H1 (cell line): Measurements from ENCODE around the gene SLAIN2. TPM values are rescaled to one million over a fixed set of nuclear protein-coding genes. Genes with fewer than 3 reads are reported as not detected.

Source experiments
- CEBPB ChIP-seq: IDR thresholded peaks from 2 replicates; pipeline ENCODE4 v1.6.1; 2012; ENCODE audit warnings: low read depth, low read length
- RAD21 ChIP-seq, 2 experiments: IDR thresholded peaks in 1 of 2; conservative IDR thresholded peaks in 1 of 2; 2 replicates each; pipeline ENCODE4 v1.6.1; 2011; ENCODE audit warnings: low read depth in 2 of 2, low read length in 2 of 2, improper control_type of control experiment in 1 of 2, inconsistent platforms in 1 of 2, mild to moderate bottlenecking in 1 of 2, moderate library complexity in 1 of 2
- SAP30 ChIP-seq: fragments of 300-600 bp; sonication (generic); IDR thresholded peaks from 2 replicates; pipeline ENCODE4 v1.7.1; 2012; ENCODE audit warnings: low read length, moderate library complexity, mild to moderate bottlenecking, inconsistent platforms; ENCODE audit not compliant: insufficient read depth, insufficient replicate concordance
- SIN3A ChIP-seq, 2 experiments: IDR thresholded peaks in 1 of 2; conservative IDR thresholded peaks in 1 of 2; 2 replicates each; pipeline ENCODE4 v1.6.1; 2011 to 2012; ENCODE audit warnings: low read length in 2 of 2, improper control_type of control experiment in 1 of 2, low read depth in 1 of 2, mild to moderate bottlenecking in 1 of 2
- SP4 ChIP-seq: IDR thresholded peaks from 2 replicates; pipeline ENCODE4 v1.6.1; 2012; ENCODE audit warnings: low read length, inconsistent platforms
- TBP ChIP-seq: IDR thresholded peaks from 2 replicates; pipeline ENCODE4 v1.6.1; 2011; ENCODE audit warnings: low read depth, low read length, improper control_type of control experiment
- YY1 ChIP-seq: IDR thresholded peaks from 2 replicates; pipeline ENCODE4 v1.6.1; 2011; ENCODE audit warnings: low read depth, mild to moderate bottlenecking, low read length
- polyA plus RNA-seq, 7 experiments: library from polyadenylated mRNA; depleted of rRNA in 3 of 7; stranded (reverse) in 5 of 7; unstranded in 2 of 7; fragments of >200 nt in 5 of 7; fragments of 200-250 nt in 2 of 7; gene quantifications; 1 replicate in 5 of 7; 2 replicates in 1 of 7; 4 replicates in 1 of 7; pipeline versions ENCODE4 v1.2.1 to v1.2.3, GENCODE V29; 2011 to 2013; ENCODE audit warnings: missing spikeins in 2 of 7, mixed read lengths in 2 of 7
- total RNA-seq: library from RNA; stranded (reverse); fragmentation: NEBNext Ultra II Directional; extraction: Animal tissue kit (Norgen Biotek cat#: 25700); gene quantifications from 2 replicates; pipeline ENCODE4 v1.2.1, GENCODE V29; 2021
- TF ChIP-seq, protein P1 (sequence below): fragments of 300-600 bp; sonication (generic); IDR thresholded peaks from 2 replicates; pipeline ENCODE4 v1.7.1; 2012; ENCODE audit warnings: low read length, moderate library complexity, mild to moderate bottlenecking, inconsistent platforms; ENCODE audit not compliant: insufficient replicate concordance
- TF ChIP-seq, protein P2 (sequence below), 3 experiments: IDR thresholded peaks; 1 replicate in 2 of 3; 2 replicates in 1 of 3; pipeline versions ENCODE4 v1.5.1 to v1.6.1; 2011; ENCODE audit warnings: low read length in 3 of 3, mild to moderate bottlenecking in 3 of 3, inconsistent platforms in 2 of 3, low read depth in 1 of 3, moderate library complexity in 1 of 3; ENCODE audit not compliant: insufficient read depth in 1 of 3; ENCODE audit errors: control extremely low read depth in 1 of 3

The SLAIN2 gene
- total and polyA plus RNA-seq, 2 of the 8 experiments (the other 6 are each of a cell fraction or from before 2014, with no cell fraction given), result 8.2 to 40.0 TPM

DNA sequence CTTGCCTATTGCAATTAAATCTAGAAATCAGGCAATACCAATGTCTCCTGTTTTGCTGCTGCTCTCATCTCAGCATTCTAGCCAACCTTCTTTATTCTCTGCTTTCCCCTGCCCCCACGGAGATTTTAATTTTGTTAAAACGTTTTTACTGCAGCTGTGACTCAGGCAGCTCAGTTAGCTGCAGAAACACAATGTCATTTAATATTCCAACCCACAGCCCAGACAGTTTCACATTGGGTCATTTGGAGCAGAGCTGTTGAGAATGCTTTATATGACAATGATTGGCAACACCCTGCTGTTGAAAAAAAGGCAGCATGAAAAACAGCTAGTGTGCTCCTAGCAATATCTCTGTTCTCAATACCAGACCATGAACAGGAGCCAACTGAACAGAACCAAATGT is 129.2 kb downstream of the SLAIN2 start (continued):
- TF ChIP-seq, protein P1, sequence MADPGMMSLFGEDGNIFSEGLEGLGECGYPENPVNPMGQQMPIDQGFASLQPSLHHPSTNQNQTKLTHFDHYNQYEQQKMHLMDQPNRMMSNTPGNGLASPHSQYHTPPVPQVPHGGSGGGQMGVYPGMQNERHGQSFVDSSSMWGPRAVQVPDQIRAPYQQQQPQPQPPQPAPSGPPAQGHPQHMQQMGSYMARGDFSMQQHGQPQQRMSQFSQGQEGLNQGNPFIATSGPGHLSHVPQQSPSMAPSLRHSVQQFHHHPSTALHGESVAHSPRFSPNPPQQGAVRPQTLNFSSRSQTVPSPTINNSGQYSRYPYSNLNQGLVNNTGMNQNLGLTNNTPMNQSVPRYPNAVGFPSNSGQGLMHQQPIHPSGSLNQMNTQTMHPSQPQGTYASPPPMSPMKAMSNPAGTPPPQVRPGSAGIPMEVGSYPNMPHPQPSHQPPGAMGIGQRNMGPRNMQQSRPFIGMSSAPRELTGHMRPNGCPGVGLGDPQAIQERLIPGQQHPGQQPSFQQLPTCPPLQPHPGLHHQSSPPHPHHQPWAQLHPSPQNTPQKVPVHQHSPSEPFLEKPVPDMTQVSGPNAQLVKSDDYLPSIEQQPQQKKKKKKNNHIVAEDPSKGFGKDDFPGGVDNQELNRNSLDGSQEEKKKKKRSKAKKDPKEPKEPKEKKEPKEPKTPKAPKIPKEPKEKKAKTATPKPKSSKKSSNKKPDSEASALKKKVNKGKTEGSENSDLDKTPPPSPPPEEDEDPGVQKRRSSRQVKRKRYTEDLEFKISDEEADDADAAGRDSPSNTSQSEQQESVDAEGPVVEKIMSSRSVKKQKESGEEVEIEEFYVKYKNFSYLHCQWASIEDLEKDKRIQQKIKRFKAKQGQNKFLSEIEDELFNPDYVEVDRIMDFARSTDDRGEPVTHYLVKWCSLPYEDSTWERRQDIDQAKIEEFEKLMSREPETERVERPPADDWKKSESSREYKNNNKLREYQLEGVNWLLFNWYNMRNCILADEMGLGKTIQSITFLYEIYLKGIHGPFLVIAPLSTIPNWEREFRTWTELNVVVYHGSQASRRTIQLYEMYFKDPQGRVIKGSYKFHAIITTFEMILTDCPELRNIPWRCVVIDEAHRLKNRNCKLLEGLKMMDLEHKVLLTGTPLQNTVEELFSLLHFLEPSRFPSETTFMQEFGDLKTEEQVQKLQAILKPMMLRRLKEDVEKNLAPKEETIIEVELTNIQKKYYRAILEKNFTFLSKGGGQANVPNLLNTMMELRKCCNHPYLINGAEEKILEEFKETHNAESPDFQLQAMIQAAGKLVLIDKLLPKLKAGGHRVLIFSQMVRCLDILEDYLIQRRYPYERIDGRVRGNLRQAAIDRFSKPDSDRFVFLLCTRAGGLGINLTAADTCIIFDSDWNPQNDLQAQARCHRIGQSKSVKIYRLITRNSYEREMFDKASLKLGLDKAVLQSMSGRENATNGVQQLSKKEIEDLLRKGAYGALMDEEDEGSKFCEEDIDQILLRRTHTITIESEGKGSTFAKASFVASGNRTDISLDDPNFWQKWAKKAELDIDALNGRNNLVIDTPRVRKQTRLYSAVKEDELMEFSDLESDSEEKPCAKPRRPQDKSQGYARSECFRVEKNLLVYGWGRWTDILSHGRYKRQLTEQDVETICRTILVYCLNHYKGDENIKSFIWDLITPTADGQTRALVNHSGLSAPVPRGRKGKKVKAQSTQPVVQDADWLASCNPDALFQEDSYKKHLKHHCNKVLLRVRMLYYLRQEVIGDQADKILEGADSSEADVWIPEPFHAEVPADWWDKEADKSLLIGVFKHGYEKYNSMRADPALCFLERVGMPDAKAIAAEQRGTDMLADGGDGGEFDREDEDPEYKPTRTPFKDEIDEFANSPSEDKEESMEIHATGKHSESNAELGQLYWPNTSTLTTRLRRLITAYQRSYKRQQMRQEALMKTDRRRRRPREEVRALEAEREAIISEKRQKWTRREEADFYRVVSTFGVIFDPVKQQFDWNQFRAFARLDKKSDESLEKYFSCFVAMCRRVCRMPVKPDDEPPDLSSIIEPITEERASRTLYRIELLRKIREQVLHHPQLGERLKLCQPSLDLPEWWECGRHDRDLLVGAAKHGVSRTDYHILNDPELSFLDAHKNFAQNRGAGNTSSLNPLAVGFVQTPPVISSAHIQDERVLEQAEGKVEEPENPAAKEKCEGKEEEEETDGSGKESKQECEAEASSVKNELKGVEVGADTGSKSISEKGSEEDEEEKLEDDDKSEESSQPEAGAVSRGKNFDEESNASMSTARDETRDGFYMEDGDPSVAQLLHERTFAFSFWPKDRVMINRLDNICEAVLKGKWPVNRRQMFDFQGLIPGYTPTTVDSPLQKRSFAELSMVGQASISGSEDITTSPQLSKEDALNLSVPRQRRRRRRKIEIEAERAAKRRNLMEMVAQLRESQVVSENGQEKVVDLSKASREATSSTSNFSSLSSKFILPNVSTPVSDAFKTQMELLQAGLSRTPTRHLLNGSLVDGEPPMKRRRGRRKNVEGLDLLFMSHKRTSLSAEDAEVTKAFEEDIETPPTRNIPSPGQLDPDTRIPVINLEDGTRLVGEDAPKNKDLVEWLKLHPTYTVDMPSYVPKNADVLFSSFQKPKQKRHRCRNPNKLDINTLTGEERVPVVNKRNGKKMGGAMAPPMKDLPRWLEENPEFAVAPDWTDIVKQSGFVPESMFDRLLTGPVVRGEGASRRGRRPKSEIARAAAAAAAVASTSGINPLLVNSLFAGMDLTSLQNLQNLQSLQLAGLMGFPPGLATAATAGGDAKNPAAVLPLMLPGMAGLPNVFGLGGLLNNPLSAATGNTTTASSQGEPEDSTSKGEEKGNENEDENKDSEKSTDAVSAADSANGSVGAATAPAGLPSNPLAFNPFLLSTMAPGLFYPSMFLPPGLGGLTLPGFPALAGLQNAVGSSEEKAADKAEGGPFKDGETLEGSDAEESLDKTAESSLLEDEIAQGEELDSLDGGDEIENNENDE, result no peak
- TF ChIP-seq YY1 (no peak), SP4 (no peak), RAD21 (IDR thresholded peaks at IDR 0.05 in 1 of 2, conservative IDR thresholded peaks at IDR 0.05 in 1 of 2; ENCODE audit: low read depth in 2 of 2, low read length in 2 of 2) (no peak), CEBPB (no peak), SIN3A (conservative IDR thresholded peaks at IDR 0.05 in 1 of 2, IDR thresholded peaks at IDR 0.05 in 1 of 2; ENCODE audit: low read depth in 1 of 2, low read length in 2 of 2) (no peak), TBP (no peak), SAP30 (no peak)
- TF ChIP-seq, protein P2, sequence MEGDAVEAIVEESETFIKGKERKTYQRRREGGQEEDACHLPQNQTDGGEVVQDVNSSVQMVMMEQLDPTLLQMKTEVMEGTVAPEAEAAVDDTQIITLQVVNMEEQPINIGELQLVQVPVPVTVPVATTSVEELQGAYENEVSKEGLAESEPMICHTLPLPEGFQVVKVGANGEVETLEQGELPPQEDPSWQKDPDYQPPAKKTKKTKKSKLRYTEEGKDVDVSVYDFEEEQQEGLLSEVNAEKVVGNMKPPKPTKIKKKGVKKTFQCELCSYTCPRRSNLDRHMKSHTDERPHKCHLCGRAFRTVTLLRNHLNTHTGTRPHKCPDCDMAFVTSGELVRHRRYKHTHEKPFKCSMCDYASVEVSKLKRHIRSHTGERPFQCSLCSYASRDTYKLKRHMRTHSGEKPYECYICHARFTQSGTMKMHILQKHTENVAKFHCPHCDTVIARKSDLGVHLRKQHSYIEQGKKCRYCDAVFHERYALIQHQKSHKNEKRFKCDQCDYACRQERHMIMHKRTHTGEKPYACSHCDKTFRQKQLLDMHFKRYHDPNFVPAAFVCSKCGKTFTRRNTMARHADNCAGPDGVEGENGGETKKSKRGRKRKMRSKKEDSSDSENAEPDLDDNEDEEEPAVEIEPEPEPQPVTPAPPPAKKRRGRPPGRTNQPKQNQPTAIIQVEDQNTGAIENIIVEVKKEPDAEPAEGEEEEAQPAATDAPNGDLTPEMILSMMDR (IDR thresholded peaks at IDR 0.05; ENCODE audit: control extremely low read depth in 1 of 3, insufficient read depth in 1 of 3, low read depth in 1 of 3, low read length in 3 of 3), result no peak
